Stimulated activated CD4-positive, alpha-beta T cell treated with anti-CD3 and anti-CD28 coated beads, Interleukin-12 subunit alpha, Interleukin-12 subunit beta, amount 100 ng/mL, for 48 hours (primary cell): Measurements from ENCODE around the gene COPS2.
"Not testable (repeated sequence)": the region's sequence is repeated elsewhere in the genome, so short reads cannot be mapped to it uniquely, and the experiment has no call there.

ENCODE experiments used
- DNase-seq, 3 donors: peaks; one replicate each; pipeline ENCODE4 v3.0.0-alpha.2; 2020; ENCODE audit warnings: low read depth in 2 of 3, low spot score in 1 of 3

Gene COPS2

DNA sequence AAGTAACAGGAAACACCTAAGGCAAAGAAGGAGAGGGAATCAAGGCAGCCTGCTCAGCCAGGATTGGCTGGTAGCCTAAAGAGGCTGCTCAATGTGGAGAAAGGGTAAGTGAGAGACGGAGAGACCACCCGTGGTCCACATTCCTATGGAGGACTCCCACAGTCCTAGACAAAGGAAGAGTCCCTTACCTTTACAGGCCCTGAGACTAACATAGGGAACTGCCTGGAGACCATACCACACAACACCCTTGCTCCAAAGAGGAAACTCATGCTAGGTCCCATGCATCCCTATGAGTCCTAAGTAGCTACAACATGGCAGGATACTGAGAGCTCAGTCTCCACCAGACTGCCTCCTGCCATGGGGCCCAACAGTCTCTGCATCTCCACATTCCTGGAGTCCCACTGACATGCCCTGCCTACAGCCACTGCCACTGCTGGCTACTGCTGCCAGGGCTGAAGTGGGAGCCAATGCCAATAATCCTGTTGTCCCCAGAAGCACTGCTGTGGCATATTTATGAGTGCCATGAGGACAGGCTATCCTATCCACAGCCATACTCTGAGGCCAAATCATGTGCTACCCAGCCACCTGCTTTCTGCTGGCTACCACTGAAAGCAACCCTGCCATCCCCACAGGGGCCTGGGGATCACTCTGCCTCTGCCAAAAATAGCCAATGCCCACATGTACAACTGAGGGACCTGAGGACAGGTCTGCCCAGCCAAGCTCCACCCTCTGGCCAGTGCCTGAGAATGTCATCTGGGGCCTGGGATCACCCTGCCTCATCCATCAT is 45.0 kb downstream of the COPS2 start:
- no peak for DNase-seq

GRCh38 chr15:49103002-49103401 is 52.4 kb downstream of the COPS2 start:
- no peak for DNase-seq

GRCh38 chr15:49101536-49101935 is 53.9 kb downstream of the COPS2 start:
- DNase-seq = no peak

GRCh38 chr15:49096090-49096750 is 59.2 kb downstream of the COPS2 start:
- no peak for DNase-seq

- no peak for DNase-seq
Measured at GRCh38 chr15:49094923-49095322, 60.5 kb downstream of the COPS2 start.

DNA sequence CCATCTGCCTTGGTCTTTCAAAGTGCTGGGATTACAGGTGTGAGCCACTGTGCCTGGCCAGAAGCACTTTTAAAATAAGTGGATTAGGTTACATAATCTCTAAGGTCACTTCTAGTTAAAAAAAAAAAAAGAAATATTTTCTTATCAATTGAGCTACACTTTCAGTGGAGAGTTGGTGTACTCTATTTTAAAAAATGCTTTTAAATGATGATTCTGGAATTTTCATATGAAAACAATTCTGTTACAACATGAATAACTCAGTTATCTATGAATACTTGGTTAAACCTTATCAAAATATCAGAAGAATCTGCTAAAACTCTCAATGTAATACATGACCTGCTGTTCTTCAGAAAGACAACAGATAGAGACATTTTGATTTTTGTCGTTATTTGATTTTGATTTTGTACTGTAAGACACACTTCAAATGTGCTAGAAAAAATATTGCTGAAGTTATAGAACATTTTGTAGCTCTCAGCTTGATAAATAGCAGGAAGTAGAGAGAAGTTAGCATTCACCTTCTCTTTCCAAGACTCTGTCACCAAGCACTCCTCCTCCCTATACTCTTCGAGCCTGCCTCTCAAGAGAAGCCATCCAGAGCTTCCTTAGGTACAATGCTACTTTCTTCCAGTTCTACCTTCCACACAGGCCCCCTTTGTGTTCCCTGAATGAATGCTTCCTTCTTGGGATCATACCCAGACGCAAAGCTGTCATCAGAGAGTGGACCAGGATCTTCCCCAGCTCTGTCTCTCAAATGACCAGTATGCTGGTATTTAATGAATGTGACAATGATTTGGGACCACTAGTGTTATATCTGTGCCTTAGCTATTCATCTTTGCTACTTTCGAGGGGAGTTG is 61.9 kb downstream of the COPS2 start:
- no peak for DNase-seq

GRCh38 chr15:49088996-49089395 is 66.4 kb downstream of the COPS2 start:
- no peak for DNase-seq

GRCh38 chr15:49085696-49086459 is 69.5 kb downstream of the COPS2 start:
- no peak for DNase-seq

DNA sequence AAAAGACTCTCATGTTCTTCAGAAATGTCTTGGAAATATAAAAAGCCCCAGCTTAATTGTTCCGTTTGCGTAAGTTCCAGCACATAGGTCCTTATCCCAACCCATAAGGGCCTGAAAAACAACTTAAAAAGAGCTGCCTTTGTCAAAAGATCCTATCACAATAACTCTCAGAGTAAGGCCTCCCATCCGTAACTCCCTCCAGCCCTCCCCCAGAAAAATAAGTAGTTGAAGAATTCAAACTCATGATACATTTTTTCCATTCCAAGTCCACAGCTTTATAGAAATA is 71.2 kb downstream of the COPS2 start:
- no peak for DNase-seq

DNA sequence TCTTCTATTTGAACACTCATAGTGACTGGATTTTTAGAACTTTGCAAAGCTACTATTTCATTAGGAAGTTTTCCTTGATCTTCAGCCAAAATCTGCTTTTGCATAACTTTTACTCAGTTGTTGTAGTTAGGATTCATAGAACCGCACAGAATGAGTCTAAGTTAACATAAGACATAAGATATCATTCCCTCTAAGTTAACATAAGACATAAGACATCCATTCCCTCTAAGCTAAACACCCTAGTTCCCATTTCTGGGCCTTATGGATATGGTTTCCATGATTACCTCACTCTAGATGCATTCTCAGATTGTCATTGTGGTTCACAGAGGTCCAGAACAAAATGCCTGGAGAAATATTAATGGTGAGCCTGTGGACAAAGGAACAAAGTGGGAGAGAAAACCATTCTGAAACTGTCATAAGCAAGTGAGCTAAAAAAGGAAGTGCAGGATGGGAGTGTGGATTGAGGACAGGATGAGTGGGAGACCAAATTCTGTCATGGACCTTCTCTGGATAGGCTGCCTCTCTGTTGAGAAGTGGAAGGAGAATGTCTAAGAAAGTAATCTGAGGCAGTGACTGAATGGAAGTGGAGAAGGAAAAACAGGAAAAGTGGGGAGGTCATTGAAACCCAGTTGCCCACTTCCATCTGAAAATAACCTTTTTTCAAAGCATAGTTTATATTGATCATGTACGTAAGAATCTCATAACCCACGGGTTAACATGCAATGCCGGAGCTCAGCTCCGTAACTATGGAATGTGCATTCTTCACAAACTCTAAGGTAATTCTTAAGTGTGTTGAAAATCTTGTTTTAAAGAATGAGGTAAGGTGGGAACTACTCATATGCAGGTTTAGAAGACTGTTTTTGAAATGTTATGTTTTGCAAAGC is 71.8 kb downstream of the COPS2 start:
- DNase-seq = no peak

DNA sequence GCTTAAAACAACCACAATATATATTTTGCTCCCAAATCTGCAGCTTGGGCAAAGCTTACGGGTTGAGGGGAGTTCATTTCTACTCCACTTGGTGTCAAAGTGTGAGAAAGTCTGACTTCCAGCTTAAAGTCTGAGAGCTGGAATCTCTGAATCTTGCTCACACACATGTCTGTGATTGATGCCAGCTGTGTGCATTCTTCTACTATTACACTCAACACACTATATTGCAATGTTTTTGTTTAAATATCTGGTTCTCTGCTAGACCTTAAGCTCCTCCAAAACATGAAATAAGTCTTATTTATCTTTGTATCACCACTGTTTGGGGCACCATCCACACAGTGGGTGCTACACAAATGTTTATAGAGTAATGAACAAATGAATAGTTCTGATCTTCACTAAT is 72.4 kb downstream of the COPS2 start:
- no peak for DNase-seq

GRCh38 chr15:49079340-49080039 is 75.9 kb downstream of the COPS2 start:
- DNase-seq = no peak

DNA sequence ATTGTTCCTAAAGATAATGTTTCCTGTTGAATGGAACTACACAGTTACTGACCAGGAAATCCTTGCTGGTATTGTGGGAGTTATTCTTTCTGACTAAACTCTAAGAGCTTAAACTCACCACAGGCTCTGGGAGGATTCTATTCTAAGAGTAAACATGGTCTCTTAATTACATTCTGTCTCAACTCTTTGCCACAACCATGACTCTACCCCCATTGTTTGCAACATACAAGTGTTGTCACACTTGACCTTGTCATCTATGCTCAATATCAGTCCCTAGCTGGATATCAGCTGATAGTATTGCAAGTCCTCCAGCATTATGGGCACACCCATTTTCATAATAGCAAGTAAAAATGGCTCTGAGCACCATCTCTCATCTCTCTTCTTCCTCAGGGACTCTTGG is 79.5 kb downstream of the COPS2 start:
- no peak for DNase-seq

DNA sequence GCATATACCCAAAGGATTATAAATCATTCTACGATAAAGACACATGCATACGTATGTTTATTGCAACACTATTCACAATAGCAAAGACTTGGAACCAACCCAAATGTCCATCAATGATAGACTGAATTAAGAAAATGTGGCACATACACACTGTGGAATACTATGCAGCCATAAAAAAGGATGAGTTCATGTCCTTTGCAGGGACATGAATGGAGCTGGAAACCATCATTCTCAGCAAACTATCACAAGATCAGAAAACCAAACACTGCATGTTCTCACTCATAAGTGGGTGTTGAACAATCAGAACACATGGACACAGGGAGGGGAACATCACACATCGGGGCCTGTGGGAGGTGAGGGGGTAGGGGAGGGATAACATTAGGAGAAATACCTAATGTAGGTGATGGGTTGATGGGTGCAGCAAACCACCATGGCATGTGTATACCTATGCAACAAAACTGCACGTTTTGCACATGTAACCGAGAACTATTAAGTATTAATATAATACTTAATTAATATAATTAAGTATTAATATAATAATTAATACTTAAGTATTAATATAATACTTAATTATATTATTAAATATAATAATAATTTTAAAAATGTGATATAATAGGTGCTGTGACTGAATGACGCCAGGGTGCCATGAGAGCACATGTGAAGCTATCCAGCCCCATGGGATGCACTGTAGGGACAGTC is 80.7 kb downstream of the COPS2 start:
- DNase-seq = not testable (repeated sequence)
